GM21515 (cell line): ENCODE data around the gene PACS2.

ENCODE experiments used
- ATAC-seq: cut with Tn5 transposase; IDR thresholded peaks from one replicate; pipeline ENCODE4 v1.9.1; 2021; ENCODE audit not compliant: unreplicated experiment

PACS2 gene

GRCh38 chr14:105366386-105367074 lies 52.0 kb downstream of the PACS2 start:
- ATAC-seq: no peak

GRCh38 chr14:105367116-105368031 lies 52.8 kb downstream of the PACS2 start:
- ATAC-seq: no peak

DNA sequence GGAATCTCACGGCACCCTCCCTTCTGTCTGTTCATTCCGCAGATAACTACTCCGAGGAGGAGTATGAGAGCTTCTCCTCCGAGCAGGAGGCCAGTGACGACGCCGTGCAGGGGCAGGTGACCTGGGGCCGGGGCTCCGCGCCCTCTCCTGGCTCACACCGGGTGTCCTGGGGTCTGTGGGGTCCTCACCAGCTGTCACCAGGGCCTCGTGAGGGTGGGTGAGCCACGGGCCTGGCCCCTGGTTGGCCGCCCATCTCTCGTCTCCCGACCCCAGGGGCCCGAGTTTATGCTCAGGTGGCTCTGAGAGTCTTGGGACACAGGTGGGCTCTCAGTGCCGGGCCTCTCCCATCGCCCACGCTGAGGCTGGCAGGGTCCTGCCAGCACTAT lies 53.5 kb downstream of the PACS2 start:
- ATAC-seq: no peak

DNA sequence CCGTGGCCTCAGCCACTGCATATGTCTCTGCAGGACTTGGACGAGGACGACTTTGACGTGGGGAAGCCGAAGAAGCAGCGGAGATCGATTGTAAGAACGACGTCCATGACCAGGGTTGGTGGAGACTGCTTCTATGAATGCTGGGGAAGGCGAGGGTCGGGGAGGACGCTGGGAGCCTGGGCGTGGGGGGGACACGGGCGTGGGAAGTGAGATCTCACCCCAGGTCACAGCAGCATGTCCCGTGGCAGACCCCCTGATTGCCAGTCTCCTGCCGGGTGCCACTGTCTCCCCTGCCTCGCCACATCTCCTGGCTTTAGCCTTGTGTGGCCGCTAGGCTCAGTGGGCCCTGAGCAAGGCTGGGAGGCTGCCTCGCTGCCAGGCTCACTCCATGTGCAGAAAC lies 53.9 kb downstream of the PACS2 start:
- ATAC-seq: no peak

DNA sequence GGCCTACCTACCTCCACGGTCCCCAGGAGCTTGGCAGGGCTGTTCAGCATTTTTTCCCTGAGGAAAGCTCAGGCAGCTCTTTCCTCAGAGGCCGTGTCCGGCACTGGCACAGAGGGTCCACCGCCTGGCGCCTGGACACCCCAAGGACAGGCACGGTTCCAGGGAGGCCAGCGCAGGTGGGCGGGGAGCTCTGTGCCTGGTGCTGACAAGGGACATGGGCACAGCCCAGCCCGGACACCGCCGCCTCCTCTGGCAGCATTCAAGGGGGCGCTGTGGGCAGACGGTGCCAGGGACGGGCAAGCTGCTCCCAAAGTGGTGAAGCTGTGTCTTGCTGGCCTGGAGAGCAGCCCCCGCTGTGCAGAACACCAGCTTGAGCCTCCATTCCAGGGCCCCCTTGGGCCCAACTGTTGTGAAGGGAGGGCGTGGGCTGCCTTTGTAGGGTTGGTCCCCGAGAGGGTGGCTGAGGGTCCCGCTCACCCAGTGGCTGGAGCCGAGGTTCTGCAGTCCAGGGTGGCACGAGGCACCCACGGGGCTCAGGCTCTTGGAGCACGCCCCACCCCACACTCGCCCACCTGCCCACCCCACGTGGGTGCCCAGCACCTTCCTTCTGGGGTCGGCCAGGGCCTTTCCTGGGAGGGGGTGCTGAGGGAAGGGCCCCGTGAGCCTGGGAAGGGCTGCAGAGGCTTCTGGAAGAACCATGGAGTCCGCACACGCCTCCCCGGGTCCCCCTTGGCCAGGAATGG lies 54.5 kb downstream of the PACS2 start:
- ATAC-seq: no peak

DNA sequence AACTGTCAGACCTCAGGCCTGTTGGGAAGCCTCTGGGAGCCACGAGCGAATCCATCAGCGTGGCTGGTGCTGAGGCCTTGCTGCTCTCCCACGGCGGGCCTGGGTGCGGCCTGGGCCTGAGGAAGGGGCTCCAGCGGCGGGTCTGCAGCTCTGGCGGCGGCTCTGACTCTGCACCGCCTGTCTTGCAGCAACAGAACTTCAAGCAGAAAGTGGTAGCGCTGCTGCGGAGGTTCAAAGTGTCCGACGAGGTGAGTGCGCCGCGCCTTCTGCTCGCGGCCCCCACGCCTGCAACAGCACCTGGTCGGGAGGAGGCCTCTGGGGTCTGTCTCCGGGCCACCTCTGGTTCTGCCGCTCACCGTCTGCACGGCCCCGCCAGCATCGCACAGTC lies 55.1 kb downstream of the PACS2 start:
- ATAC-seq: no peak

DNA sequence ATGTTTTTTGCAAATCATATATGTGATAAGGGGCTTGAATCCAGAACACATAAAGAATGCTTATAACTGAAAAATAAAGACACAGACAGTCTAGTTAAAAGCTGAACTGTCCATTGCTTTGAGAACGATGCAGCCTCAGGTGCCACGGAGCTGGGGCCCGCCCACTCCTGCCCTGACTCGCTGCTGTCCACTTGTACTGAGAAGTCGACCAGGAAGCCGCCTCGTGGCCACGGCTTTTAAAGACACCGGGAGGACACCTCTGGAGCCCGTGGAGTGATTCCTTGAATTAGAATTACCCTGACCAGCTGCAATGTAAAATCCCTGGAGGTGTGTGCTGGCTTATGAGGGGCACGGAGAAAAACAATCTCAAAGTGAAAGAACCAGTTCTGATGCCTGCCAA lies 59.8 kb downstream of the PACS2 start:
- ATAC-seq: no peak

DNA sequence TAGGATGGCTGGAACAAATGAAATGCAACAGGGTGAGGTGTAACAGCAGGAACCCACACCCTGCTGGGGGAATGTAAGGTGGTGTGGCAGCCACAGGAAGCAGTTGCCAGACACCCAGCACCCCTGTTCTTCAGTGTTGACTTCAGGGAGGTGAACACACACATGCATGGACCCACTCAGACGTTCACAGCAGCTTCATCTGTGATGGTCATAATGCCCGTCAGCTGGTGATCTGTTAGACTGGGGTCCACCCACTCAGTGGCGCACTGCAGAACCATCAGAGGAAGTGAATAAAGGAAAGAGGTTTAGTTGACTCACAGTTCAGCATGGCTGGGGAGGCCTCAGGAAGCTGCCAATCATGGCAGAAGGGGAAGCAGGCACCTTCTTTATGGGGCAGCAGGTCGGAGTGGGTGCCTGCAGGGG lies 61.1 kb downstream of the PACS2 start:
- ATAC-seq: no peak

- no peak for ATAC-seq
Observed at GRCh38 chr14:105376521-105377440, 62.2 kb downstream of the PACS2 start.

DNA sequence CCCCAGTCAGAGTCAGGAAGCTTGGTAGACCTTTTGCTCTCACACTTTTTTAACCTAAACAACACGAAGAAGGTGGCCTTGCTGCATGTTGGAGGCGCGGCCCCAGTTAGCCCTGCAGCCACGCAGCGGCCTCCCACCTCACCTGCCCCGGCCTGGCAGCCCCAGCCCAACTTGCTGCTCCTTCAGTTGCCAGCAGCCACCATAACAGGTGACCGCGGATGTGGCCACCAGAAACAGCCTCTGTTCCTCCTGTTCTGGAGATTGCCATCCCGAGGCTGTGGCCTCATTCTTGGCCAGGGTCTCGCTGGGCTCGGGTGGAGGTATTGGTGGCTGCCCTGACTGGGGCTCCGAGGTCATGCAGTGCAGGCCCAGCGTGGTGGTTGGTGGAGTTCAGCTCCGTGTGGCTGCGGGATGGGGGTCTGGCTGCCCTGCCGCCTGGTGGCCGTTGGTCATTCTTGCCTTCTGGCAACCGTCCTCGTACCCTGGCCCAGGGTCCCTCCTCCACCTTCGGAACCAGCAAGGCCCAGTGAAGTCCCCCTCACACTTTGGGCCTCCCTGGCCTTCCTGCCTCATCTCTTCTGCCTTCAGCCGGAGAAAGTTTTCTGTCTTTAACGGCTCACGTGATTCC lies 63.1 kb downstream of the PACS2 start:
- no peak for ATAC-seq

- ATAC-seq: no peak
Observed at GRCh38 chr14:105378199-105378598, 63.7 kb downstream of the PACS2 start.

DNA sequence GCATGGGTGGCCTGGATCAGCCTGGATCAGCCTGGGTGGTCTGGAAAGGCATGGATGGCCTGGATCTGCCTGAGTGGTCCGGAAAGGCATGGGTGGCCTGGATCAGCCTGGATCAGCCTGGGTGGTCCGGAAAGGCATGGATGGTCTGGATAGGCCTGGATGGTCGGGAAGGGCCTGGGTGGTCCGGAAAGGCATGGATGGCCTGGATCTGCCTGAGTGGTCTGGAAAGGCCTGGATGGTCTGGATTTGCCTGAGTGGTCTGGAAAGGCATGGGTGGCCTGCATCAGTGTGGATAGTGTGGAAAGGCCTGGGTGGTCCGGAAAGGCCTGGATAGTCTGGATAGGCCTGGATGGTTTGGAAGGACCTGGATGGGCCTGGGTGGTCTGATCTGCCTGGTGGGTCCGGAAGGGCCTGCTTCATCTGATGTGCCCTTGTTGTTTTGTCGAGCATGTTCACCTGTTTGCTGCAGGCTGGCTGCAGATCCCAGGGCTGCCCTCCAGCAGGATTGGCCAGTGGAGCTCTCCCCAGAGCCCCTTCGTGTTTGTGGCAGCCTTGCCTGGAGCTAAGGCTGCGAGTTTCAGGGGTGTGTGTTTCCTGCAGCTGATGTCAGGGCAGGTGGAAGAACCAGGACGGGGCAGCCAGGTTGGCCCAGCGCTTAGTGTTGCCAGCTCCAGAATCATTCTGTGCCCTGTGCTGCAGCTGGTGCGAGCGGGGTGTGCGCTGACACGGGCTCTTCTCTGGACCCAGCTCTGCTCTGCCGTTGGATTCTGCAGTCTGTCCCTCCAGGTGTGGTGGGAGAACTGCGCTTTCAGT lies 64.5 kb downstream of the PACS2 start:
- ATAC-seq: no peak

- no peak for ATAC-seq
Observed at GRCh38 chr14:105379946-105380345, 65.4 kb downstream of the PACS2 start.

DNA sequence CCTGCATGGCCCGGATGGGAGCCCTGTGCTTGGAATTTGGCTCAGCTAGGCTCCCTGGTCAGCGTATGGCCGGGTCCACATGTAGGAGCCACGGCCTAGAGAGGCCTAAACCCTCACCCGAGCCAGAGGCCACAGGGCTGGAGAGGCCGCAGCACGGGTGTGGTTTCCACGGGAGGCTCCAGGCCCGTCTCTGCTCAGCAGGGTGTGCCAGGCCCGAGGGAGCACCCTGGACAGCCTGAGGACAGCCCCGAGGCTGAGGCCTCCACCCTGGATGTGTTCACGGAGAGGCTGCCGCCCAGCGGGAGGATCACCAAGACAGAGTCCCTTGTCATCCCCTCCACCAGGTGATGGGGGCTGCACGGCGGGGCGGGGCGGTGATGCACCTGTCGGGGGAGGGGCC lies 66.2 kb downstream of the PACS2 start:
- ATAC-seq: no peak

GRCh38 chr14:105381446-105382342 lies 67.1 kb downstream of the PACS2 start:
- no peak for ATAC-seq

DNA sequence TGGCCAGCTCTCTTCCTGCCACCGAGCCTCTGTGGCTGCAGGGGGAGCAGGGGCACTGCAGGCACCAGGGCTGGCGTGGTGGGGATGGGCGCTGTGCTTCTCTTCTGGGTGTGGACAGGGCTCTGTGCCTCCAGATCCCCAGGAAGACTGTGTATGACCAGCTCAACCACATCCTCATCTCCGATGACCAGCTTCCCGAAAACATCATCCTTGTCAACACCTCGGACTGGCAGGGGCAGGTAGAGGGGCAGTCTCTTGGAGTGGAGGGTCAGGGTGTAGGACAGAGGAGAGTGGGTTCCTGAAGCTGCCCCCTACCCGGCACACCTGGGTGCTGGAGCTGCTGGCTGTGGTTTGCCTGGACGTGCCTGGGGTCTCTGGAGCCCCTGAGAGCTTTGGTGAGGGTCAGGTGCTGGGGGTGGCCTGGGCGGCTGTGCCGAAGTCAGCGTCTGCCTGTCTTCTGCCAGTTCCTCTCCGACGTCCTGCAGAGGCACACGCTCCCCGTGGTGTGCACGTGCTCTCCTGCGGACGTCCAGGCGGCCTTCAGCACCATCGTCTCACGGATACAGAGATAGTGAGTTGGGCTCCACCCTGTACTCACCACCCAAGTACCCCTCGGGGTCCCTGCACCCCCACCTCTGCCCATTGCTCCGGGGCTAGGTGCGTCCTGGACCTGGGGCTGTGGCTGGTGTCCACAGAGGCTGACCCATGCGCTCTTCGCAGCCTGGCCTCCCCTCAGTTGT lies 68.0 kb downstream of the PACS2 start:
- no peak for ATAC-seq

- ATAC-seq: no peak
Observed at GRCh38 chr14:105383083-105383730, 68.7 kb downstream of the PACS2 start.
